GM23338 (cell line): ENCODE data around the gene ZBTB48. TPM values are rescaled to one million over a fixed set of nuclear protein-coding genes. Genes with fewer than 3 reads are reported as not detected.

Experiments
- ATAC-seq: fragments of 200-7000 bp; cut with Tn5 transposase; 3 replicates; pipeline ENCODE4 v1.9.1; 2020
- DNase-seq: peaks from one replicate; pipeline ENCODE4 v3.0.0-alpha.2; 2015; ENCODE audit warnings: low spot score
- H2AFZ ChIP-seq: fragments of 200-600 bp; sonication (generic); 2 replicates; pipeline ENCODE4 v1.8.0; 2016; ENCODE audit warnings: antibody characterized with exemption, mild to moderate bottlenecking, moderate library complexity
- H3F3A ChIP-seq: fragments of 200-600 bp; sonication (generic); replicated peaks from 2 replicates; pipeline ENCODE4 v1.8.0; 2017; ENCODE audit warnings: antibody characterized with exemption, mixed run types, low read depth
- H3K27ac ChIP-seq: fragments of 200-600 bp; sonication (generic); 2 replicates; pipeline ENCODE4 v1.6.1; 2016; ENCODE audit warnings: low read depth
- H3K27me3 ChIP-seq: fragments of 200-600 bp; sonication (generic); 2 replicates; pipeline ENCODE4 v1.8.0; 2016; ENCODE audit warnings: mild to moderate bottlenecking, mixed run types, moderate library complexity; ENCODE audit not compliant: insufficient read depth
- H3K36me3 ChIP-seq: fragments of 200-600 bp; sonication (generic); 2 replicates; pipeline ENCODE4 v1.8.0; 2016; ENCODE audit warnings: mild to moderate bottlenecking; ENCODE audit not compliant: insufficient read depth
- H3K4me1 ChIP-seq: fragments of 200-600 bp; sonication (generic); 2 replicates; pipeline ENCODE4 v1.8.0; 2016; ENCODE audit warnings: mild to moderate bottlenecking, moderate library complexity; ENCODE audit not compliant: insufficient read depth
- H3K4me2 ChIP-seq: fragments of 200-600 bp; sonication (generic); 2 replicates; pipeline ENCODE4 v1.7.1; 2017; ENCODE audit warnings: mixed run types
- H3K4me3 ChIP-seq: fragments of 200-600 bp; sonication (generic); 2 replicates; pipeline ENCODE4 v1.6.1; 2016; ENCODE audit warnings: mixed run types
- H3K79me2 ChIP-seq: fragments of 200-600 bp; sonication (generic); replicated peaks from 2 replicates; pipeline ENCODE4 v1.8.0; 2017; ENCODE audit warnings: mild to moderate bottlenecking; ENCODE audit not compliant: insufficient read depth
- H3K9me2 ChIP-seq: fragments of 200-600 bp; sonication (generic); 2 replicates; pipeline ENCODE4 v1.8.0; 2017; ENCODE audit not compliant: insufficient read depth
- H4K20me1 ChIP-seq: fragments of 200-600 bp; sonication (generic); replicated peaks from 2 replicates; pipeline ENCODE4 v1.8.0; 2017; ENCODE audit warnings: mild to moderate bottlenecking; ENCODE audit not compliant: insufficient read depth
- H3K27ac Mint-ChIP-seq: 2 replicates; pipeline ENCODE4 v1.8.0; 2020; ENCODE audit warnings: inconsistent platforms, mild to moderate bottlenecking, moderate library complexity, mixed read lengths
- H3K27me3 Mint-ChIP-seq: 3 replicates; pipeline ENCODE4 v1.8.0; 2022; ENCODE audit warnings: low read depth, mild to moderate bottlenecking, moderate library complexity, mixed read lengths, inconsistent platforms; ENCODE audit not compliant: insufficient read depth, poor library complexity
- H3K36me3 Mint-ChIP-seq: 3 replicates; pipeline ENCODE4 v1.8.0; 2021; ENCODE audit warnings: low read depth, mild to moderate bottlenecking, inconsistent platforms, moderate library complexity, mixed read lengths
- H3K4me1 Mint-ChIP-seq: 3 replicates; pipeline ENCODE4 v1.8.0; 2020; ENCODE audit warnings: mild to moderate bottlenecking, inconsistent platforms, mixed read lengths
- H3K4me3 Mint-ChIP-seq: 3 replicates; pipeline ENCODE4 v1.8.0; 2021; ENCODE audit warnings: moderate library complexity, mild to moderate bottlenecking, inconsistent platforms, mixed read lengths
- H3K9me3 Mint-ChIP-seq: 3 replicates; pipeline ENCODE4 v1.8.0; 2020; ENCODE audit warnings: moderate library complexity, mild to moderate bottlenecking, inconsistent platforms, mixed read lengths
- CREB1 ChIP-seq: fragments of 250-450 bp; sonication (Bioruptor Pico); IDR thresholded peaks from 2 replicates; pipeline ENCODE4 v1.5.0; 2020; ENCODE audit warnings: low read depth, mild to moderate bottlenecking, moderate library complexity
- EZH2 ChIP-seq: fragments of 200-600 bp; sonication (generic); IDR thresholded peaks from one replicate; pipeline ENCODE4 v1.8.0; 2017; ENCODE audit warnings: antibody characterized with exemption, mild to moderate bottlenecking, low read depth; ENCODE audit not compliant: unreplicated experiment
- EZH2phosphoT487 ChIP-seq: fragments of 200-600 bp; sonication (generic); IDR thresholded peaks from one replicate; pipeline ENCODE4 v1.8.1; 2018; ENCODE audit warnings: antibody characterized with exemption; ENCODE audit not compliant: unreplicated experiment
- JUNB ChIP-seq: IDR thresholded peaks from one replicate; pipeline ENCODE4 v1.6.1; 2016; ENCODE audit warnings: antibody characterized with exemption; ENCODE audit not compliant: unreplicated experiment
- NANOG ChIP-seq: IDR thresholded peaks from 2 replicates; pipeline ENCODE4 v1.6.1; 2016; ENCODE audit warnings: antibody characterized with exemption, borderline replicate concordance
- POLR2AphosphoS5 ChIP-seq: IDR thresholded peaks from 2 replicates; pipeline ENCODE4 v1.6.1; 2016; ENCODE audit warnings: antibody characterized with exemption, low read depth
- STAT1 ChIP-seq: IDR thresholded peaks from one replicate; pipeline ENCODE4 v1.6.1; 2016; ENCODE audit warnings: antibody characterized with exemption; ENCODE audit not compliant: unreplicated experiment
- ZNF114 ChIP-seq: fragments of 250-450 bp; sonication (Bioruptor Pico); IDR thresholded peaks from 2 replicates; pipeline ENCODE4 v1.5.0; 2020; ENCODE audit warnings: mild to moderate bottlenecking, moderate library complexity
- ZNF331 ChIP-seq: fragments of 250-450 bp; sonication (Bioruptor Pico); IDR thresholded peaks from 2 replicates; pipeline ENCODE4 v1.5.0; 2020; ENCODE audit warnings: low read depth, mild to moderate bottlenecking, moderate library complexity
- polyA plus RNA-seq: library from polyadenylated mRNA; unstranded; fragments of >200 nt; fragmentation: Nextera tagmentation; extraction: Ambion mirVana; gene quantifications from 2 replicates; pipeline ENCODE4 v1.2.1, GENCODE V29; 2016
- total RNA-seq: library from RNA; depleted of rRNA; stranded (reverse); fragments of >200 nt; shearing (Covaris generic); gene quantifications from 2 replicates; pipeline ENCODE4 v1.2.3, GENCODE V29; 2014
- TF ChIP-seq, protein P1 (sequence below): IDR thresholded peaks from 2 replicates; pipeline ENCODE4 v1.6.1; 2016; ENCODE audit warnings: antibody characterized with exemption
- TF ChIP-seq, protein P2 (sequence below), 2 experiments: fragments of 200-600 bp in 1 of 2; sonication (generic) in 1 of 2; conservative IDR thresholded peaks; 2 replicates each; pipeline versions ENCODE4 v1.5.1 to v1.6.1; 2016 to 2017; ENCODE audit warnings: antibody characterized with exemption in 2 of 2, low read depth in 2 of 2, mild to moderate bottlenecking in 2 of 2, moderate library complexity in 1 of 2
- TF ChIP-seq, protein P3 (sequence below): fragments of 250-450 bp; sonication (Bioruptor Pico); IDR thresholded peaks from 2 replicates; pipeline ENCODE4 v1.5.0; 2020; ENCODE audit warnings: mild to moderate bottlenecking, moderate library complexity
- TF ChIP-seq, protein P4 (sequence below): IDR thresholded peaks from one replicate; pipeline ENCODE4 v1.6.1; 2018; ENCODE audit warnings: antibody characterized with exemption; ENCODE audit not compliant: unreplicated experiment

The ZBTB48 gene
- total and polyA plus RNA-seq, 2 experiments from 2014 or later: 17.3 to 25.5 TPM

DNA sequence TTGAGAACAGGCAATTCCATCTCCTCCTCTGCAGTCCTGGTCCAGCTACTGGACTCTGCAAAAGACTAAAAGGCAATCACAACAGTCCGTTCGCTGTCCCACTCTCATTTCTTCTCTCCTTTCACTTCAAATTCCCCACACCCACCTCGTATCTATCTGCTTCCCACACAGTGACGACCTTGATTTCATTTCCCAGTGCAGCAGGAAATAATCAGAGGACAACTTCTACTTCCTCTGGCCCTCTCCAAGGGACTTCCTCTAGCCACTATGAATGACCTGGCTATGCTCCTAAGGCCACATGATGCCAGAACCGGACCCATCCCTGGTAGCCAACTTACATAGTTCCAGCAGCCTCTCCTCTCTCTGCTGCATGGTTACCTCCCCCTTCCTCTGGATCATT, 33.5 kb upstream of the ZBTB48 start:
- H3K9me3 Mint-ChIP-seq: no peaks in the 10 kb centered on the region; the same call in 2 of the 3 replicates
- Histone ChIP-seq H3K79me2 (peaks cover 11% of the 10 kb centered on the region), H3K27me3 (no peaks in the 10 kb centered on the region), H3K4me3 (no peak overlapping the region), H4K20me1 (peaks cover 6% of the 10 kb centered on the region), H3K4me1 (no peaks in the 10 kb centered on the region), H3F3A (peaks cover 7% of the 10 kb centered on the region; the same call in 1 of the 2 replicates), H2AFZ (no peak overlapping the region), H3K9me2 (no peaks in the 10 kb centered on the region), H3K36me3 (peaks cover 60% of the 10 kb centered on the region), H3K27ac (no peak overlapping the region), H3K4me2 (no peak overlapping the region)
- peaks cover 9% of the 10 kb centered on the region for H3K27me3 Mint-ChIP-seq
- H3K4me3 Mint-ChIP-seq: no peak overlapping the region
- no peak for DNase-seq
- H3K4me1 Mint-ChIP-seq: no peaks in the 10 kb centered on the region
- H3K36me3 Mint-ChIP-seq: peaks cover 77% of the 10 kb centered on the region
- TF ChIP-seq STAT1 (no peak), POLR2AphosphoS5 (no peak), EZH2phosphoT487 (no peak), ZNF331 (CRISPR knock-in tag) (no peak), NANOG (no peak), JUNB (no peak), ZNF114 (CRISPR knock-in tag) (no peak), CREB1 (CRISPR knock-in tag) (no peak), EZH2 (no peak)
- TF ChIP-seq, protein P1, sequence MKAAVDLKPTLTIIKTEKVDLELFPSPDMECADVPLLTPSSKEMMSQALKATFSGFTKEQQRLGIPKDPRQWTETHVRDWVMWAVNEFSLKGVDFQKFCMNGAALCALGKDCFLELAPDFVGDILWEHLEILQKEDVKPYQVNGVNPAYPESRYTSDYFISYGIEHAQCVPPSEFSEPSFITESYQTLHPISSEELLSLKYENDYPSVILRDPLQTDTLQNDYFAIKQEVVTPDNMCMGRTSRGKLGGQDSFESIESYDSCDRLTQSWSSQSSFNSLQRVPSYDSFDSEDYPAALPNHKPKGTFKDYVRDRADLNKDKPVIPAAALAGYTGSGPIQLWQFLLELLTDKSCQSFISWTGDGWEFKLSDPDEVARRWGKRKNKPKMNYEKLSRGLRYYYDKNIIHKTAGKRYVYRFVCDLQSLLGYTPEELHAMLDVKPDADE: no peak
- TF ChIP-seq, protein P2, sequence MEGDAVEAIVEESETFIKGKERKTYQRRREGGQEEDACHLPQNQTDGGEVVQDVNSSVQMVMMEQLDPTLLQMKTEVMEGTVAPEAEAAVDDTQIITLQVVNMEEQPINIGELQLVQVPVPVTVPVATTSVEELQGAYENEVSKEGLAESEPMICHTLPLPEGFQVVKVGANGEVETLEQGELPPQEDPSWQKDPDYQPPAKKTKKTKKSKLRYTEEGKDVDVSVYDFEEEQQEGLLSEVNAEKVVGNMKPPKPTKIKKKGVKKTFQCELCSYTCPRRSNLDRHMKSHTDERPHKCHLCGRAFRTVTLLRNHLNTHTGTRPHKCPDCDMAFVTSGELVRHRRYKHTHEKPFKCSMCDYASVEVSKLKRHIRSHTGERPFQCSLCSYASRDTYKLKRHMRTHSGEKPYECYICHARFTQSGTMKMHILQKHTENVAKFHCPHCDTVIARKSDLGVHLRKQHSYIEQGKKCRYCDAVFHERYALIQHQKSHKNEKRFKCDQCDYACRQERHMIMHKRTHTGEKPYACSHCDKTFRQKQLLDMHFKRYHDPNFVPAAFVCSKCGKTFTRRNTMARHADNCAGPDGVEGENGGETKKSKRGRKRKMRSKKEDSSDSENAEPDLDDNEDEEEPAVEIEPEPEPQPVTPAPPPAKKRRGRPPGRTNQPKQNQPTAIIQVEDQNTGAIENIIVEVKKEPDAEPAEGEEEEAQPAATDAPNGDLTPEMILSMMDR (conservative IDR thresholded peaks at IDR 0.05; ENCODE audit: low read depth in 2 of 2): no peak
- TF ChIP-seq, protein P3, sequence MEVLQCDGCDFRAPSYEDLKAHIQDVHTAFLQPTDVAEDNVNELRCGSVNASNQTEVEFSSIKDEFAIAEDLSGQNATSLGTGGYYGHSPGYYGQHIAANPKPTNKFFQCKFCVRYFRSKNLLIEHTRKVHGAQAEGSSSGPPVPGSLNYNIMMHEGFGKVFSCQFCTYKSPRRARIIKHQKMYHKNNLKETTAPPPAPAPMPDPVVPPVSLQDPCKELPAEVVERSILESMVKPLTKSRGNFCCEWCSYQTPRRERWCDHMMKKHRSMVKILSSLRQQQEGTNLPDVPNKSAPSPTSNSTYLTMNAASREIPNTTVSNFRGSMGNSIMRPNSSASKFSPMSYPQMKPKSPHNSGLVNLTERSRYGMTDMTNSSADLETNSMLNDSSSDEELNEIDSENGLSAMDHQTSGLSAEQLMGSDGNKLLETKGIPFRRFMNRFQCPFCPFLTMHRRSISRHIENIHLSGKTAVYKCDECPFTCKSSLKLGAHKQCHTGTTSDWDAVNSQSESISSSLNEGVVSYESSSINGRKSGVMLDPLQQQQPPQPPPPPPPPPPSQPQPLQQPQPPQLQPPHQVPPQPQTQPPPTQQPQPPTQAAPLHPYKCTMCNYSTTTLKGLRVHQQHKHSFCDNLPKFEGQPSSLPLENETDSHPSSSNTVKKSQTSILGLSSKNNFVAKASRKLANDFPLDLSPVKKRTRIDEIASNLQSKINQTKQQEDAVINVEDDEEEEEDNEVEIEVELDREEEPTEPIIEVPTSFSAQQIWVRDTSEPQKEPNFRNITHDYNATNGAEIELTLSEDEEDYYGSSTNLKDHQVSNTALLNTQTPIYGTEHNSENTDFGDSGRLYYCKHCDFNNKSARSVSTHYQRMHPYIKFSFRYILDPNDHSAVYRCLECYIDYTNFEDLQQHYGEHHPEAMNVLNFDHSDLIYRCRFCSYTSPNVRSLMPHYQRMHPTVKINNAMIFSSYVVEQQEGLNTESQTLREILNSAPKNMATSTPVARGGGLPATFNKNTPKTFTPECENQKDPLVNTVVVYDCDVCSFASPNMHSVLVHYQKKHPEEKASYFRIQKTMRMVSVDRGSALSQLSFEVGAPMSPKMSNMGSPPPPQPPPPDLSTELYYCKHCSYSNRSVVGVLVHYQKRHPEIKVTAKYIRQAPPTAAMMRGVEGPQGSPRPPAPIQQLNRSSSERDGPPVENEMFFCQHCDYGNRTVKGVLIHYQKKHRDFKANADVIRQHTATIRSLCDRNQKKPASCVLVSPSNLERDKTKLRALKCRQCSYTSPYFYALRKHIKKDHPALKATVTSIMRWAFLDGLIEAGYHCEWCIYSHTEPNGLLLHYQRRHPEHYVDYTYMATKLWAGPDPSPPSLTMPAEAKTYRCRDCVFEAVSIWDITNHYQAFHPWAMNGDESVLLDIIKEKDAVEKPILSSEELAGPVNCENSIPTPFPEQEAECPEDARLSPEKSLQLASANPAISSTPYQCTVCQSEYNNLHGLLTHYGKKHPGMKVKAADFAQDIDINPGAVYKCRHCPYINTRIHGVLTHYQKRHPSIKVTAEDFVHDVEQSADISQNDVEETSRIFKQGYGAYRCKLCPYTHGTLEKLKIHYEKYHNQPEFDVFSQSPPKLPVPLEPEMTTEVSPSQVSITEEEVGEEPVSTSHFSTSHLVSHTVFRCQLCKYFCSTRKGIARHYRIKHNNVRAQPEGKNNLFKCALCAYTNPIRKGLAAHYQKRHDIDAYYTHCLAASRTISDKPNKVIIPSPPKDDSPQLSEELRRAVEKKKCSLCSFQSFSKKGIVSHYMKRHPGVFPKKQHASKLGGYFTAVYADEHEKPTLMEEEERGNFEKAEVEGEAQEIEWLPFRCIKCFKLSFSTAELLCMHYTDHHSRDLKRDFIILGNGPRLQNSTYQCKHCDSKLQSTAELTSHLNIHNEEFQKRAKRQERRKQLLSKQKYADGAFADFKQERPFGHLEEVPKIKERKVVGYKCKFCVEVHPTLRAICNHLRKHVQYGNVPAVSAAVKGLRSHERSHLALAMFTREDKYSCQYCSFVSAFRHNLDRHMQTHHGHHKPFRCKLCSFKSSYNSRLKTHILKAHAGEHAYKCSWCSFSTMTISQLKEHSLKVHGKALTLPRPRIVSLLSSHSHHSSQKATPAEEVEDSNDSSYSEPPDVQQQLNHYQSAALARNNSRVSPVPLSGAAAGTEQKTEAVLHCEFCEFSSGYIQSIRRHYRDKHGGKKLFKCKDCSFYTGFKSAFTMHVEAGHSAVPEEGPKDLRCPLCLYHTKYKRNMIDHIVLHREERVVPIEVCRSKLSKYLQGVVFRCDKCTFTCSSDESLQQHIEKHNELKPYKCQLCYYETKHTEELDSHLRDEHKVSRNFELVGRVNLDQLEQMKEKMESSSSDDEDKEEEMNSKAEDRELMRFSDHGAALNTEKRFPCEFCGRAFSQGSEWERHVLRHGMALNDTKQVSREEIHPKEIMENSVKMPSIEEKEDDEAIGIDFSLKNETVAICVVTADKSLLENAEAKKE (CRISPR knock-in tag): no peak
- TF ChIP-seq, protein P4, sequence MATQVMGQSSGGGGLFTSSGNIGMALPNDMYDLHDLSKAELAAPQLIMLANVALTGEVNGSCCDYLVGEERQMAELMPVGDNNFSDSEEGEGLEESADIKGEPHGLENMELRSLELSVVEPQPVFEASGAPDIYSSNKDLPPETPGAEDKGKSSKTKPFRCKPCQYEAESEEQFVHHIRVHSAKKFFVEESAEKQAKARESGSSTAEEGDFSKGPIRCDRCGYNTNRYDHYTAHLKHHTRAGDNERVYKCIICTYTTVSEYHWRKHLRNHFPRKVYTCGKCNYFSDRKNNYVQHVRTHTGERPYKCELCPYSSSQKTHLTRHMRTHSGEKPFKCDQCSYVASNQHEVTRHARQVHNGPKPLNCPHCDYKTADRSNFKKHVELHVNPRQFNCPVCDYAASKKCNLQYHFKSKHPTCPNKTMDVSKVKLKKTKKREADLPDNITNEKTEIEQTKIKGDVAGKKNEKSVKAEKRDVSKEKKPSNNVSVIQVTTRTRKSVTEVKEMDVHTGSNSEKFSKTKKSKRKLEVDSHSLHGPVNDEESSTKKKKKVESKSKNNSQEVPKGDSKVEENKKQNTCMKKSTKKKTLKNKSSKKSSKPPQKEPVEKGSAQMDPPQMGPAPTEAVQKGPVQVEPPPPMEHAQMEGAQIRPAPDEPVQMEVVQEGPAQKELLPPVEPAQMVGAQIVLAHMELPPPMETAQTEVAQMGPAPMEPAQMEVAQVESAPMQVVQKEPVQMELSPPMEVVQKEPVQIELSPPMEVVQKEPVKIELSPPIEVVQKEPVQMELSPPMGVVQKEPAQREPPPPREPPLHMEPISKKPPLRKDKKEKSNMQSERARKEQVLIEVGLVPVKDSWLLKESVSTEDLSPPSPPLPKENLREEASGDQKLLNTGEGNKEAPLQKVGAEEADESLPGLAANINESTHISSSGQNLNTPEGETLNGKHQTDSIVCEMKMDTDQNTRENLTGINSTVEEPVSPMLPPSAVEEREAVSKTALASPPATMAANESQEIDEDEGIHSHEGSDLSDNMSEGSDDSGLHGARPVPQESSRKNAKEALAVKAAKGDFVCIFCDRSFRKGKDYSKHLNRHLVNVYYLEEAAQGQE: no peak
- no peak overlapping the region for H3K27ac Mint-ChIP-seq
- no peak for ATAC-seq
